NAMALWA (cell line): ENCODE measurements around the gene DIP2A.
"Not testable (repeated sequence)": the region's sequence is repeated elsewhere in the genome, so short reads cannot be mapped to it uniquely, and the experiment has no call there.

Experiments used
- DNase-seq: peaks from one replicate; pipeline ENCODE4 v3.0.0-alpha.2; 2015; ENCODE audit warnings: low spot score

The DIP2A gene

DNA sequence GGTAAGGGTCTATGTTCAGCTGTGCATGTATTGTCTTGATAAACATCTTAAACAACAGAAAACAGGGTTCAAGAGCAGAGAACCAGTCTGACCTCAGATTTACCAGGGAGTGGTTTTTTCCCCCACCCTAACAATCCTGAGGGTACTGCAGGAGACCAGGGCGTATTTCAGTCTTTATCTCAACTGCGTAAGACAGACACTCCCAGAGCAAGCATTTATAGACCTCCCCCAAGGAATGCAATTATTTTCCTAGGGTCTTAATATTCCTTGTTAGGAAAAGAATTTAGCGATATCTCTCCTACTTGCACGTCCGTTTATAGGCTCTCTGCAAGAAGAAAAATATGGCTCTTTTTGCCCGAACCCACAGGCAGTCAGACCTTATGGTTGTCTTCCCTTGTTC, 9.8 kb upstream of the DIP2A start:
- not testable (repeated sequence) for DNase-seq

DNA sequence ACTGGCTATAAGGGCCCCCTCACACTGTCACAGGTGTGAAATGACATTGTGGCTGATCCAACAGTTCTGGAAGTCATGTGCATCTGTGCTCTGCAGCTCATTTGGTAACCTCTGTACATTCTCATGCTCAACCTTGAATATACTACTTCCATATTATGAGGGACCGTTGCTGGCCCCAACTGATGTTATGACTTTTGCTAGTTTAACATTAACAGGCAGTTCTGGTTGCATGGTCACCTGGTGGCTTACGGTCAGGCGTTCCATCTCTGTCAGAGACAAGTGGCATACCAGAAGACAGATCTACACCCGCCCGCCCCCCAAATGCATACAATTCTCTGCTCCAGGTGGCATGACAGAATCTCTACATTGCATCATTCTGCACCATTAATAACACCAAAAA, 6.0 kb upstream of the DIP2A start:
- DNase-seq = no peak

DNA sequence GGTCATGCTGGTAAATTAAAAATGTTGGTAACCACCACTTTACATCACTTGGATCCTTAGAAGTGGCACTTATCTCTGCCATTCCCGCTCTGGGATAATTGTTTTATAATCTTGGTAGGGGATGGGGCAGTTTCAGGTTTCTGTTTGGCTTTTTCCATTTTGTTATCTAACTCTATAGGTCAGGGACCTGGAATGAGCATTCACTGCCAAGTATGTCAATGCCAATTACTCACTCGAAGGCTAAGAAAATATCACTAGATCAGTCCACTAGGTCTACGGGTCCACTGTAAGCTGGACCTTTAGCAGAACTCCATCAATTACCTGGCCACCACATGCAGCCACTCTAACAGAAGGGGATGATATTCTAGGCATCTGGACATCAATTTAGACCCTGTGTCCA, 4.5 kb upstream of the DIP2A start:
- no peak for DNase-seq

DNA sequence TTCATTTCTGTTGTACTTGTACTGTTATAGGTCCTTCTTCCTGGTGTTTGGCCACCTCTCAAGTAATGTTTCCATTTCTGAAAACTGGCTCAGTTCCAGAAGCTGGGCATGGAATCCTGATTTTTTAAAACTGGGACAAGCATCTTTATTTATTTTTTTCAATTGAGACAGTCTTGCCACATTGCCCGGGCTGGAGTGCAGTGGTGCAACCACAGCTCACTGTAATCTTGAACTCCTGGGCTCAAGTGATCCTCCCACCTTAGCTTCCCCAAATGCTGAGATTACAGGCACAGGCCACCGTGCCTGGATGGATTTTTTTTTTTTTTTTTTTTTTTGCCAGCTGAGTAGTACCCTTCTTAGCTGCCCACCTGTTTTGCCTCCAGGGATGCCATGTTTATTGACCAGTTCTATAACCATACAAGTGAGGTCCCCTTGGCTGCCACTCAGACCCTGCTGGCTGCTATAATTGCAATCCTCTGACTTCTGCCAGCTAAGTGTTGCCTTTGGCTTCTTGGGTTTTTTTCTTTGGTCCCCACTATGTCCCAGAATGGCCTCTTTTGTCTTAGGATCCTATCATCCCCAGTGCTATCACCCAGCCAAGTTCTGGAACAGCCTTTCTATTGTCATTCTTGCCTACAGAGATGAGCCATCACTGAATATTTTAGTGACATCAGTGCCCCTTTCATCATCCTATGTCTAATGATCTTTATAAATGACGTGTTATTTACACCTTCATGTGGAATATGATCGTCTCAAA, 3.9 kb upstream of the DIP2A start:
- DNase-seq = no peak

DNA sequence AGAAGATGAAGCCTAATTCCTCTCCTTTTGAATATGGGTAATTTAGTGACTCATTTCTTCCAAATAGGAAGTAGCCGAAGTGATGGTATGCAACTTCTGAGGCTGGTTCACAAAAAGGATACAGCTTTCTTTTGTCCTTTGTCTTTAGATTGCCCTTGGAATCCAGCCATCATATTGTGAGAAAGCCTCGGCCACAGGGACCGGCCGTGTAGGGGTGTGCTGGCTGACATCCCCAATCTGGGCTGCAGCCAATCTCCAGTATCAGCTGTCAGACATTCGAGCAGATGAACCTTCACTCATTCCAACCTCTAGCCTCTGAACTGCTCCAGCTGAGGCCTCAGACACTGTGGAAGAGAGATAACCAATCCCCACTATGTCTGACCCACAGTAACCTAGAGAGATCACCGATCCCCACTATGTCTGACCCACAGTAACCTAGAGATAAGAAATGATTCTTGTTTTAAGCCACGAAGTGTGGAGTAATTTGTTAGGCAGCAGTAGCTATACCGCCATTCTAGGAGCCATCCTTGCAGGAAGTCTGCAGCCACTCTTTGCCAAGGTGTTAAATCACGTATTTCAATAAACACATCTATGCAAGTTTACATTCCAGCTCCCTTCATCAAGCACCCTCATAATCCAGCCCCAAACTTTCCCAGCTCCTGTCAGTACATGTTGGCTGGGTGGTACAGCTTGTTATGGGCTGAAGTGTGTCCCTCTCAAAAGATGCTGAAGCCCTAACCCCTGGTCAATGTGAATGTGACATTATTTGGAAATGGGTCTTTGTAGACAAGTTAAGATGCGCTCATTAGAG, 2.9 kb upstream of the DIP2A start:
- DNase-seq = no peak

GRCh38 chr21:46456750-46457149, 1.9 kb upstream of the DIP2A start:
- no peak for DNase-seq

- DNase-seq = peak; percentile 62
These were observed 833 bp upstream of the DIP2A start for GRCh38 chr21:46457801-46458314.

DNA sequence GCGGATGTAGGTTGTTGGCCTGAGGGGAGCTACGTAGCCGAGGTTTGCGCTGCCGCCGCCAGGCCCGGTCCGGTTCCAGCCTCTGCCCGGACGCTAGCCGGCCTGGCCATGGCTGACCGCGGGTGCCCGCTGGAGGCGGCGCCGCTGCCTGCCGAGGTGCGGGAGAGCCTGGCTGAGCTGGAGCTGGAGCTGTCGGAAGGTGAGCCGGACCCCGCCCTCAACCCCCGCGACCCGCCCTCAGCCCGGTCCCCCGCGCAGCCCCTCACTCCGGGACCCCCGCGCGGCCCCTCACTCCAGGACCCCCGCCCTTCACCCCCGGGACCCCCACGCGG, 299 bp downstream of the DIP2A start:
- no peak for DNase-seq

DNA sequence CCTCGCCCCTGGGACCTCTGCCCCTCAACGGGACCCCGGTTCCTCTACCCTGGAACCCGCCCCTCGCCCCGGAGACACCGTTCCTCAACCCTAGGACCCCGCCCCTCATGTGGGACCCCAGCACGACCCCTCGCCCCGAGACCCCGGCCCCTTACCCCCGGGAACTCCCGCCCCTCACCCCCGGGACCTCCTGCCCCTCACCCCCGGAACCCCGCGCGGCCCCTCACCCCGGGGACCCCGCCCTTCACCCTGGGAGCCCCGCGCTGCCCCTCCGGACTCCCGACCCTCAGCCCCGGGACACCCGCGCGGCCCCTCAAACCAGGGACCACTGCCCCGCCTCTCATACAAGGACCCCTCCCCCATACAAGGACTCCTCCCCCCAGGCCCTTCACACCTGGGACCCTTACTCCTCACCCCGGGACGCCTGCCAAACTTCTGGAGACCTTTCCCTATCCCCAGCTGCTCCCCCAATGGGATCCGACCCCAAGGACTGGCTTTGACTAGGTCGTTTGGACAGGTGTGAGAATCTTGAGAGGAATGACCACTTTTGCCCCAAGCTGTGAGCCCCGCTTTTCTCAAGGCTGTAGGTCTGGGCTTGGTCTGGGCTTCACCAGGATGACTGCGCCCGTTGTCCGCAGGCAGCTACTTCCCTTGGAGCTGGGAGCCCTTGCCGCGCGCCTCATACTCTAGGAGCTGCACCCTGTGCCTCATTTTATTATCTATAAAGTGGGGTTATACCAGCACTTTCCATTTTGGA, 843 bp downstream of the DIP2A start:
- DNase-seq = peak; percentile 18

DNA sequence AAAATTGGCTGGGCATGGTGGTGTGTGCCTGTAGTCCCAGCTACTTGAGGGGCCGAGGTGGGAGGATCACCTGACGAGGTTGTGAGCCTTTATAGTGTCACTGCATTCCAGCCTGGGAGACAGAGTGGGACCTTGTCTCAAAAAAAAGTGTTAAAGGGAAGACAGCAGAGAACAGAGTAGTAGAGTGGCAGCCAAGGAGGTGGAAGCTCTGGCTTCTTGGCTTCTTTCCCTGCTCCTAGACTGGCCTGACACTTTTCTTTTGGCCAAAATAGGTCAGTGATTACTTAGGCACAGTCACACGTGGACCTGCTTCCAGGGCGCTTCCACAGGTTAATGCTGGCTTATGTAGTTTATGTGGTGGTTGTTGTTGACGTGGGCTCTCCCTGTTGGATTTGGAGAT, 3.2 kb downstream of the DIP2A start:
- no peak for DNase-seq

DNA sequence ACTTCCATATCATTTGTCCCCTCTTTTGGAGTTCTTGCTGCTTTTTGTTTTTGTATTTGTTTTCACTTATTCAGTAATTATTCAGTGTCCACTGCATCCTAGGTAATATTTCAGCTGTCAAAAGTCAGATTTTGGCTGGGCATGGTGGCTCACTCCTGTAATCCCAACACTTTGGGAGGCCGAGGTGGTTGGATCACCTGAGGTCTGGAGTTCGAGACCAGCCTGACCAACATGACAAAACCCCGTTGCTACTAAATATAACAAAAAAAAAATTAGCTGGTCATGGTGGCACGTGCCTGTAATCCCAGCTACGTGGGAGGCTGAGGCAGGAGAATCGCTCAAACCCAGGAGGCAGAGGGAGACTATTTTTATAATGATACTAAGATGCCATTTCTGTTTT, 6.5 kb downstream of the DIP2A start:
- DNase-seq = not testable (repeated sequence)

- no peak for DNase-seq
These were observed 7.0 kb downstream of the DIP2A start for GRCh38 chr21:46465651-46466050.

- DNase-seq = no peak
These were observed 9.6 kb downstream of the DIP2A start for GRCh38 chr21:46468108-46468774.

GRCh38 chr21:46469275-46469674, 10.6 kb downstream of the DIP2A start:
- DNase-seq = no peak

DNA sequence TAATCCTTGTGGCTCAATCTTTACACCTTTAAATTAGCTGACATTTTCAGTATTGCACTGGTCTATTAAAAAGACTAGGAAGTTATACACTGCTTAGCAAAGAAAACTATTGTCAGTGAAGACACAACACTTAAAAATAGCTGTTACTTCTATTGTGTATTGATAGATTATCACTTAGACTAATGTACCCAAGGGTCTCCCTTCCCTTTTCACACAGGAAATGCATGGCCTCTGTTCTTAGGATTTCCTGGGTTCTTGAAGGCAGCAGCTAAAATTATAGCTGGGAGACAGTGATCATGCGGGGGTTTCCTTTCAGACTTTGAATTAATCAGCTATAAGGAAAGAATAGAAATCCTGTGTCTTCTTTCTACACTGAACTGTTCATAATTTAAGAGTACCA, 12.8 kb downstream of the DIP2A start:
- no peak for DNase-seq

GRCh38 chr21:46472246-46472645, 13.6 kb downstream of the DIP2A start:
- no peak for DNase-seq

GRCh38 chr21:46474382-46474781, 15.7 kb downstream of the DIP2A start:
- no peak for DNase-seq

- DNase-seq = no peak
These were observed 16.6 kb downstream of the DIP2A start for GRCh38 chr21:46475296-46475695.

- DNase-seq = no peak
These were observed 19.1 kb downstream of the DIP2A start for GRCh38 chr21:46477765-46478164.

GRCh38 chr21:46478910-46479309, 20.2 kb downstream of the DIP2A start:
- DNase-seq = no peak

DNA sequence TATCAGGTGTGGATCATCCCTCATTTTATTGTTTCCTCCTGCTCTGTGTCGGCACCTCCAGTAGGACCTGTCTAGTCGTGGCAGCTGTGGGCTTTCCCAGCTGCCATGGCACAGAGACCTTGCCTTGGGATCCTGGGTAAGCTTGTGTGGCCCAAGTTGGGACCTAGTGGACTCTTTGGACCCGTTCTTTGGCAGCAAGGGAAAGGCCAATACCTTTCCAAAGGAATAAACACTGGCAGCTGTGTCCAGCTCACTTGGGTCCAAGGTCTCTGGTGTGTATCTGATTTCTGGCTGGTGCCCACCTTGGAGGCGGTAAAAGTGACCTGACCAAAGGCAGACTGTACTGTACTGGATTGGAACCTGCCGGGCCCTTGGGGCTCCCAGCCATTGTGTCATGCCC, 21.8 kb downstream of the DIP2A start:
- DNase-seq = no peak

- DNase-seq = no peak
These were observed 23.6 kb downstream of the DIP2A start for GRCh38 chr21:46482225-46482845.
